Loucy (cell line): ENCODE data around the gene CAPN14.

Experiments used
- EZH2phosphoT487 ChIP-seq: fragments of 200-600 bp; IDR thresholded peaks from 2 replicates; pipeline ENCODE4 v1.6.1; 2018; ENCODE audit warnings: antibody characterized with exemption, mild to moderate bottlenecking, moderate library complexity, borderline replicate concordance
- TF ChIP-seq, protein P1 (sequence below): fragments of 200-600 bp; sonication (generic); conservative IDR thresholded peaks from 2 replicates; pipeline ENCODE4 v1.5.1; 2014; ENCODE audit warnings: mild to moderate bottlenecking, antibody characterized with exemption, low read length

DNA sequence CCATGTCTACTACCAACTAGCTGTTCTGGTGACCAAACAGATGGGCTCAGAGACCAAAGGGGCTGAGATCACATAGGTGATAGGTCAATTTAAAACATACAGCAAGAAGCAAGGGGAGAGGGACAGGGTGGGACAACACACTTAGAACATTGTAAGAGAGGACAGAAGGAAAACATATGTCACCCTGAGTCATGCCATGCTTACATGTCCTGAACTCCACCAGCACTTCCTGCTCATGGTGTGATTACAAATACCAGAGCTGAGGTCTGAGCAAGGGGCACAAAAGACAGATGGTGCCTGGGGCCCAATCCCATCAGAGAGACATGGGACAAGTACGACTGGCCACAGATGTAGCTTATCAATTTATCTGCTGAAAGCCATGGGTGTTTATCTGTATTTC is 50.4 kb downstream of the CAPN14 start:
- TF ChIP-seq, protein P1, sequence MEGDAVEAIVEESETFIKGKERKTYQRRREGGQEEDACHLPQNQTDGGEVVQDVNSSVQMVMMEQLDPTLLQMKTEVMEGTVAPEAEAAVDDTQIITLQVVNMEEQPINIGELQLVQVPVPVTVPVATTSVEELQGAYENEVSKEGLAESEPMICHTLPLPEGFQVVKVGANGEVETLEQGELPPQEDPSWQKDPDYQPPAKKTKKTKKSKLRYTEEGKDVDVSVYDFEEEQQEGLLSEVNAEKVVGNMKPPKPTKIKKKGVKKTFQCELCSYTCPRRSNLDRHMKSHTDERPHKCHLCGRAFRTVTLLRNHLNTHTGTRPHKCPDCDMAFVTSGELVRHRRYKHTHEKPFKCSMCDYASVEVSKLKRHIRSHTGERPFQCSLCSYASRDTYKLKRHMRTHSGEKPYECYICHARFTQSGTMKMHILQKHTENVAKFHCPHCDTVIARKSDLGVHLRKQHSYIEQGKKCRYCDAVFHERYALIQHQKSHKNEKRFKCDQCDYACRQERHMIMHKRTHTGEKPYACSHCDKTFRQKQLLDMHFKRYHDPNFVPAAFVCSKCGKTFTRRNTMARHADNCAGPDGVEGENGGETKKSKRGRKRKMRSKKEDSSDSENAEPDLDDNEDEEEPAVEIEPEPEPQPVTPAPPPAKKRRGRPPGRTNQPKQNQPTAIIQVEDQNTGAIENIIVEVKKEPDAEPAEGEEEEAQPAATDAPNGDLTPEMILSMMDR = no peak
- no peak for TF ChIP-seq EZH2phosphoT487
